ENCODE measurements around the gene GGT5. TPM values are rescaled to one million over a fixed set of nuclear protein-coding genes. Genes with fewer than 3 reads are reported as not detected.

GGT5 gene
- total RNA-seq, 1 experiment from 2014 or later: 0.20 TPM

DNA sequence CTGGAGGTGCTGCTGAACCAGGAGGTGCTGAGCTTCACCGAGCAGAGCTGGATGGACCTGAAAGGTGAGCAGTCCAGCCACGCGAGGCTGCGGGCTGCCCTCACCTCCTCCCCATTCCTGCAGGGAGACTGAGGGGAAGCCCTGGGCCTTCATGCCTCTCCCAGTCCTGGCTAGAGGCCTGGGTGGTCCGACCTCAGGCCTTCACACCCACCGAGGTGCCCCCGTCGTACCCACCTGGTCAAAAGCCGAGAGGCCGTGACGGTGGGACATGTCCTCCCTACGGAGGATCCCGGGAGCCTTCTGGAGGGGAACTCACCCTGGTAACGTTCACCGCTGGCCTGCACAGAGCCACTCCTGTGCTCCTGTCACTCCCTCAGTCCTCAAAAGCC, 58.5 kb downstream of the GGT5 start:
- ATAC-seq (no peak), DNase-seq (ENCODE audit: low spot score) (no peak)
- ChIA-PET POLR2A (no interaction called here), CTCF (interaction anchor here (1.0 to 1.1 kb wide), 4 partner anchors 30 to 61 kb away, joined by 3 to 4 read pairs (median 3); no protein-coding TSS in a partner anchor)
- no peaks in the 10 kb centered on the region for H3K9me3 Mint-ChIP-seq
- H3K36me3 Mint-ChIP-seq: no peaks in the 10 kb centered on the region
- H3K27ac Mint-ChIP-seq: no peak overlapping the region
- no peaks in the 10 kb centered on the region for H3K27me3 Mint-ChIP-seq (ENCODE audit: low read depth)
- peaks cover 6% of the 10 kb centered on the region for H3K4me1 Mint-ChIP-seq
- no peak overlapping the region for H3K4me3 Mint-ChIP-seq
- TF ChIP-seq, protein P1, sequence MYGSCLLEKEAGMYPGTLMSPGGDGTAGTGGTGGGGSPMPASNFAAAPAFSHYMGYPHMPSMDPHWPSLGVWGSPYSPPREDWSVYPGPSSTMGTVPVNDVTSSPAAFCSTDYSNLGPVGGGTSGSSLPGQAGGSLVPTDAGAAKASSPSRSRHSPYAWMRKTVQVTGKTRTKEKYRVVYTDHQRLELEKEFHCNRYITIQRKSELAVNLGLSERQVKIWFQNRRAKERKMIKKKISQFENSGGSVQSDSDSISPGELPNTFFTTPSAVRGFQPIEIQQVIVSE (CRISPR knock-in tag; IDR thresholded peaks at IDR 0.05; ENCODE audit: borderline replicate concordance): no peak
- TF ChIP-seq, protein P2, sequence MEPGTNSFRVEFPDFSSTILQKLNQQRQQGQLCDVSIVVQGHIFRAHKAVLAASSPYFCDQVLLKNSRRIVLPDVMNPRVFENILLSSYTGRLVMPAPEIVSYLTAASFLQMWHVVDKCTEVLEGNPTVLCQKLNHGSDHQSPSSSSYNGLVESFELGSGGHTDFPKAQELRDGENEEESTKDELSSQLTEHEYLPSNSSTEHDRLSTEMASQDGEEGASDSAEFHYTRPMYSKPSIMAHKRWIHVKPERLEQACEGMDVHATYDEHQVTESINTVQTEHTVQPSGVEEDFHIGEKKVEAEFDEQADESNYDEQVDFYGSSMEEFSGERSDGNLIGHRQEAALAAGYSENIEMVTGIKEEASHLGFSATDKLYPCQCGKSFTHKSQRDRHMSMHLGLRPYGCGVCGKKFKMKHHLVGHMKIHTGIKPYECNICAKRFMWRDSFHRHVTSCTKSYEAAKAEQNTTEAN (CRISPR knock-in tag; IDR thresholded peaks at IDR 0.05): no peak
- TF ChIP-seq SP1 (CRISPR knock-in tag; conservative IDR thresholded peaks at IDR 0.05) (no peak), OVOL2 (CRISPR knock-in tag; IDR thresholded peaks at IDR 0.05; ENCODE audit: borderline replicate concordance) (no peak)
- TF ChIP-seq, protein P3, sequence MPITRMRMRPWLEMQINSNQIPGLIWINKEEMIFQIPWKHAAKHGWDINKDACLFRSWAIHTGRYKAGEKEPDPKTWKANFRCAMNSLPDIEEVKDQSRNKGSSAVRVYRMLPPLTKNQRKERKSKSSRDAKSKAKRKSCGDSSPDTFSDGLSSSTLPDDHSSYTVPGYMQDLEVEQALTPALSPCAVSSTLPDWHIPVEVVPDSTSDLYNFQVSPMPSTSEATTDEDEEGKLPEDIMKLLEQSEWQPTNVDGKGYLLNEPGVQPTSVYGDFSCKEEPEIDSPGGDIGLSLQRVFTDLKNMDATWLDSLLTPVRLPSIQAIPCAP (CRISPR knock-in tag; IDR thresholded peaks at IDR 0.05): no peak

DNA sequence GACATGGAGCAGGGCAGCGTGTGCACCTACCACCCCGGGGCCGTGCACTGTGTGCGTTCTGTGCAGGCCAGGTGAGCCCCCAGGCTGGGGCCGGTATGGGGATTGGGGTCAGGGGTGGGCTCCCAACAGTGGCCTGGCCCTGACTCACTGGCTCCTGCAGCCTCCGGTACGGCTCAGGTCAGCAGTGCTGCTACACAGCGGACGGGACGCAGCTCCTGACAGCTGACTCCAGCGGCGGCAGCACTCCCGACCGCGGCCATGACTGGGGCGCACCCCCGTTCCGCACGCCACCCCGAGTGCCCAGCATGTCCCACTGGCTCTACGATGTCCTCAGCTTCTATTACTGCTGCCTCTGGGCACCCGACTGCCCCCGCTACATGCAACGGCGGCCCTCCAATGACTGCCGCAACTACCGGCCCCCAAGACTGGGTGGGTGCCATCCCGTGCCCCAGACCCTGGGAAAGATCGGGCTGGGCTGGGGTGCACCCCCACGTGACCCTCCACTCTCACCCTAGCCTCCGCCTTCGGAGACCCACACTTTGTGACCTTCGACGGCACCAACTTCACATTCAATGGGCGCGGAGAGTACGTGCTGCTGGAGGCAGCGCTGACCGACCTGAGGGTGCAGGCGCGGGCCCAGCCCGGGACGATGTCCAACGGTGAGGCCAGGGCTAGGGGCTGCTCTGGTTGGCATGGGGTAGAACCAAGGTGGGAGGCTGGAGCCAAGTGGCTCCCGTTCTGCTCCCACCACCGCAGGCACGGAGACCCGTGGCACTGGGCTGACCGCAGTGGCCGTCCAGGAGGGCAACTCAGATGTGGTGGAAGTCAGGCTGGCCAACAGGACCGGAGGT, 59.2 kb downstream of the GGT5 start:
- Mint-ChIP-seq H3K27ac (no peak overlapping the region), H3K4me1 (peaks cover 10% of the 10 kb centered on the region), H3K36me3 (no peaks in the 10 kb centered on the region), H3K4me3 (no peak overlapping the region), H3K9me3 (no peaks in the 10 kb centered on the region), H3K27me3 (ENCODE audit: low read depth) (no peaks in the 10 kb centered on the region)
- ATAC-seq (no peak), DNase-seq (ENCODE audit: low spot score) (no peak)
- CTCF ChIA-PET: interaction anchor here (0.7 to 1.4 kb wide), 6 partner anchors 9 to 62 kb away, joined by 3 to 5 read pairs (median 3); no protein-coding TSS in a partner anchor
- POLR2A ChIA-PET: no interaction called here
- TF ChIP-seq FOXJ3 (CRISPR knock-in tag; IDR thresholded peaks at IDR 0.05; ENCODE audit: borderline replicate concordance) (no peak), NFATC4 (CRISPR knock-in tag; IDR thresholded peaks at IDR 0.05) (no peak), GRHL2 (CRISPR knock-in tag; IDR thresholded peaks at IDR 0.05; ENCODE audit: insufficient replicate concordance, severe bottlenecking) (no peak), ESRRA (CRISPR knock-in tag; IDR thresholded peaks at IDR 0.05; ENCODE audit: borderline replicate concordance) (no peak), JAZF1 (CRISPR knock-in tag; IDR thresholded peaks at IDR 0.05) (no peak), SOX15 (CRISPR knock-in tag; IDR thresholded peaks at IDR 0.05) (no peak), GTF2I (CRISPR knock-in tag; conservative IDR thresholded peaks at IDR 0.05) (no peak), ZNF263 (CRISPR knock-in tag; IDR thresholded peaks at IDR 0.05; ENCODE audit: low read depth) (no peak), NR2C2 (CRISPR knock-in tag; IDR thresholded peaks at IDR 0.05) (no peak), NR1H2 (CRISPR knock-in tag; IDR thresholded peaks at IDR 0.05) (no peak), ZBTB21 (CRISPR knock-in tag; IDR thresholded peaks at IDR 0.05; ENCODE audit: borderline replicate concordance) (no peak), PRRX2 (CRISPR knock-in tag; IDR thresholded peaks at IDR 0.05) (no peak), TEAD1 (CRISPR knock-in tag; IDR thresholded peaks at IDR 0.05) (no peak)
- TF ChIP-seq, protein P4, sequence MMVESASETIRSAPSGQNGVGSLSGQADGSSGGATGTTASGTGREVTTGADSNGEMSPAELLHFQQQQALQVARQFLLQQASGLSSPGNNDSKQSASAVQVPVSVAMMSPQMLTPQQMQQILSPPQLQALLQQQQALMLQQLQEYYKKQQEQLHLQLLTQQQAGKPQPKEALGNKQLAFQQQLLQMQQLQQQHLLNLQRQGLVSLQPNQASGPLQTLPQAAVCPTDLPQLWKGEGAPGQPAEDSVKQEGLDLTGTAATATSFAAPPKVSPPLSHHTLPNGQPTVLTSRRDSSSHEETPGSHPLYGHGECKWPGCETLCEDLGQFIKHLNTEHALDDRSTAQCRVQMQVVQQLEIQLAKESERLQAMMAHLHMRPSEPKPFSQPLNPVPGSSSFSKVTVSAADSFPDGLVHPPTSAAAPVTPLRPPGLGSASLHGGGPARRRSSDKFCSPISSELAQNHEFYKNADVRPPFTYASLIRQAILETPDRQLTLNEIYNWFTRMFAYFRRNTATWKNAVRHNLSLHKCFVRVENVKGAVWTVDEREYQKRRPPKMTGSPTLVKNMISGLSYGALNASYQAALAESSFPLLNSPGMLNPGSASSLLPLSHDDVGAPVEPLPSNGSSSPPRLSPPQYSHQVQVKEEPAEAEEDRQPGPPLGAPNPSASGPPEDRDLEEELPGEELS (CRISPR knock-in tag; IDR thresholded peaks at IDR 0.05): no peak
- TF ChIP-seq, protein P2 (CRISPR knock-in tag; IDR thresholded peaks at IDR 0.05): no peak
- TF ChIP-seq, protein P5, sequence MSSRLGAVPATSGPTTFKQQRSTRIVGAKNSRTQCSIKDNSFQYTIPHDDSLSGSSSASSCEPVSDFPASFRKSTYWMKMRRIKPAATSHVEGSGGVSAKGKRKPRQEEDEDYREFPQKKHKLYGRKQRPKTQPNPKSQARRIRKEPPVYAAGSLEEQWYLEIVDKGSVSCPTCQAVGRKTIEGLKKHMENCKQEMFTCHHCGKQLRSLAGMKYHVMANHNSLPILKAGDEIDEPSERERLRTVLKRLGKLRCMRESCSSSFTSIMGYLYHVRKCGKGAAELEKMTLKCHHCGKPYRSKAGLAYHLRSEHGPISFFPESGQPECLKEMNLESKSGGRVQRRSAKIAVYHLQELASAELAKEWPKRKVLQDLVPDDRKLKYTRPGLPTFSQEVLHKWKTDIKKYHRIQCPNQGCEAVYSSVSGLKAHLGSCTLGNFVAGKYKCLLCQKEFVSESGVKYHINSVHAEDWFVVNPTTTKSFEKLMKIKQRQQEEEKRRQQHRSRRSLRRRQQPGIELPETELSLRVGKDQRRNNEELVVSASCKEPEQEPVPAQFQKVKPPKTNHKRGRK (CRISPR knock-in tag; IDR thresholded peaks at IDR 0.05; ENCODE audit: borderline replicate concordance): no peak
- TF ChIP-seq, protein P6, sequence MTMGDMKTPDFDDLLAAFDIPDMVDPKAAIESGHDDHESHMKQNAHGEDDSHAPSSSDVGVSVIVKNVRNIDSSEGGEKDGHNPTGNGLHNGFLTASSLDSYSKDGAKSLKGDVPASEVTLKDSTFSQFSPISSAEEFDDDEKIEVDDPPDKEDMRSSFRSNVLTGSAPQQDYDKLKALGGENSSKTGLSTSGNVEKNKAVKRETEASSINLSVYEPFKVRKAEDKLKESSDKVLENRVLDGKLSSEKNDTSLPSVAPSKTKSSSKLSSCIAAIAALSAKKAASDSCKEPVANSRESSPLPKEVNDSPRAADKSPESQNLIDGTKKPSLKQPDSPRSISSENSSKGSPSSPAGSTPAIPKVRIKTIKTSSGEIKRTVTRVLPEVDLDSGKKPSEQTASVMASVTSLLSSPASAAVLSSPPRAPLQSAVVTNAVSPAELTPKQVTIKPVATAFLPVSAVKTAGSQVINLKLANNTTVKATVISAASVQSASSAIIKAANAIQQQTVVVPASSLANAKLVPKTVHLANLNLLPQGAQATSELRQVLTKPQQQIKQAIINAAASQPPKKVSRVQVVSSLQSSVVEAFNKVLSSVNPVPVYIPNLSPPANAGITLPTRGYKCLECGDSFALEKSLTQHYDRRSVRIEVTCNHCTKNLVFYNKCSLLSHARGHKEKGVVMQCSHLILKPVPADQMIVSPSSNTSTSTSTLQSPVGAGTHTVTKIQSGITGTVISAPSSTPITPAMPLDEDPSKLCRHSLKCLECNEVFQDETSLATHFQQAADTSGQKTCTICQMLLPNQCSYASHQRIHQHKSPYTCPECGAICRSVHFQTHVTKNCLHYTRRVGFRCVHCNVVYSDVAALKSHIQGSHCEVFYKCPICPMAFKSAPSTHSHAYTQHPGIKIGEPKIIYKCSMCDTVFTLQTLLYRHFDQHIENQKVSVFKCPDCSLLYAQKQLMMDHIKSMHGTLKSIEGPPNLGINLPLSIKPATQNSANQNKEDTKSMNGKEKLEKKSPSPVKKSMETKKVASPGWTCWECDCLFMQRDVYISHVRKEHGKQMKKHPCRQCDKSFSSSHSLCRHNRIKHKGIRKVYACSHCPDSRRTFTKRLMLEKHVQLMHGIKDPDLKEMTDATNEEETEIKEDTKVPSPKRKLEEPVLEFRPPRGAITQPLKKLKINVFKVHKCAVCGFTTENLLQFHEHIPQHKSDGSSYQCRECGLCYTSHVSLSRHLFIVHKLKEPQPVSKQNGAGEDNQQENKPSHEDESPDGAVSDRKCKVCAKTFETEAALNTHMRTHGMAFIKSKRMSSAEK (CRISPR knock-in tag; IDR thresholded peaks at IDR 0.05; ENCODE audit: borderline replicate concordance): no peak

All from WTC11 (cell line).